ENCODE measurements around the gene HBA1.
"Not testable (repeated sequence)": the region's sequence is repeated elsewhere in the genome, so short reads cannot be mapped to it uniquely, and the experiment has no call there.

HBA1 gene

DNA sequence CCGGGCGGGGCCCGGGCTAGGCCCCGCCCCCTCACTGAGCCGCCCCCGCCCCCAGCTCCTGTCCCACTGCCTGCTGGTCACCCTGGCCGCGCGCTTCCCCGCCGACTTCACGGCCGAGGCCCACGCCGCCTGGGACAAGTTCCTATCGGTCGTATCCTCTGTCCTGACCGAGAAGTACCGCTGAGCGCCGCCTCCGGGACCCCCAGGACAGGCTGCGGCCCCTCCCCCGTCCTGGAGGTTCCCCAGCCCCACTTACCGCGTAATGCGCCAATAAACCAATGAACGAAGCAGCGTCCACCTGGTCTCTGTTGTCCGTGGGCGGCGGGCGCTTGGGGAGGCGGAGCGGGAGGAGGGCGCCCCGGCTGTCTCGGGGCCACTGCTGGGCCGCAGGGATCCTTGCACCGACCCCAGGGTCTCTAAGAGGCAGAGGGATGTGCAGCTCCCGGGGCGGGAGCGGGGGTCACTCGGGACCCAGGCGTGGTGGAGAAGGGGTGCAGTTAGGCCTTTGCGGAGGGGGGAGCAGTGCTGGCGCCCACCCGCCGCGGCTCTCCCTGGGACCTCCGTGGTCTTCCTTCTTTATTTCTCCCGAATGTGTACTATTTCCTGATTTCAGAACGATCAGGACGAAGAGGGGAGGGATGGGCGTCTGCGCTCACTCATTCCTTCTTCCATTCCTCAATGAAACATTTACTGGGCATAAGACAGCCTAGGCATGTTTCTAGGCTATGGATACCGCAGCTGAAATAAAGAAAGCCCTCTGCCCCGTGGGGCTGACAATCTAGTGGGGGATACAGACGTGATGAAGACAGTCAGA, 22.1 kb upstream of the HBA1 start:
- Histone ChIP-seq H3K4me3 (peak overlapping the region in 4 of 10 experiments; percentile 36 to 51 (median 42); a peak in 6 of 20 replicates), H3K9ac (peak overlapping the region in 1 of 11 experiments; percentile 19; a peak in 2 of 22 replicates), H3K36me3 (no peaks in the 10 kb centered on the region), H3K27ac (no peak overlapping the region), H4K20me1 (0 out of 22 replicates have a peak, but pooled peaks cover 0 to 2% (median 0%) of the 10 kb centered on the region in 11 experiments), H3K27me3 (peaks cover 22 to 54% (median 41%) of the 10 kb centered on the region in 11 experiments), H3K9me3 (replicated peaks in 1 of 11) (peaks cover 0 to 5% (median 0%) of the 10 kb centered on the region in 11 experiments; a peak in 1 of 22 replicates), H3K4me1 (peaks cover 6 to 15% (median 12%) of the 10 kb centered on the region in 10 experiments; a peak in 18 of 20 replicates), H3K4me2 (peak overlapping the region; percentile 41 to 74 (median 62))
- TF ChIP-seq Cebpa-rat (IDR thresholded peaks at IDR 0.05), result no peak

DNA sequence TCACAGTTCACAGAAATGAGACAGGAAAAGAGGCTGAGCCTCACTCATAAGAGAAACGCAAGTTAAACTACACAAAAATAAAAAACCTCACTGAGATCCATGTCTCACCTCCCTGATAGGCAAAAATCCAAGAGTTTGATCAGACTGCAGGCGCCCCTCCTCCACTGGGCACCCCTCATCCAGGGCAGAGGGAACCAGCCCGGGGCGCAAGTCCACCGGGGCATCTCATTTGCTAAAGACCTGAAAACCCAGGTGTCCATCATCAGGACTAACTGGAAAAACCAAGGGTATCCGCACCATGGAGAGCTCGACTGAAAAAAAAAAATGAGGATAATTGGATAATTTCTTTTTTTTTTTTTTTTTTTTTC, 21.5 kb upstream of the HBA1 start:
- Histone ChIP-seq H3K9ac (no peak overlapping the region; a peak in 1 of 22 replicates), H3K4me2 (peak overlapping the region in 10 of 11 experiments; percentile 41 to 74 (median 60); a peak in 12 of 22 replicates), H4K20me1 (0 out of 22 replicates have a peak, but pooled peaks cover 0 to 6% (median 0%) of the 10 kb centered on the region in 11 experiments), H3K9me3 (replicated peaks in 1 of 11) (peaks cover 0 to 5% (median 0%) of the 10 kb centered on the region in 11 experiments; a peak in 1 of 22 replicates), H3K4me1 (peaks cover 6 to 15% (median 12%) of the 10 kb centered on the region in 10 experiments; a peak in 18 of 20 replicates), H3K36me3 (no peaks in the 10 kb centered on the region), H3K4me3 (no peak overlapping the region), H3K27ac (no peak overlapping the region), H3K27me3 (peaks cover 22 to 59% (median 45%) of the 10 kb centered on the region in 11 experiments)
- no peak for TF ChIP-seq Cebpa-rat (IDR thresholded peaks at IDR 0.05)

DNA sequence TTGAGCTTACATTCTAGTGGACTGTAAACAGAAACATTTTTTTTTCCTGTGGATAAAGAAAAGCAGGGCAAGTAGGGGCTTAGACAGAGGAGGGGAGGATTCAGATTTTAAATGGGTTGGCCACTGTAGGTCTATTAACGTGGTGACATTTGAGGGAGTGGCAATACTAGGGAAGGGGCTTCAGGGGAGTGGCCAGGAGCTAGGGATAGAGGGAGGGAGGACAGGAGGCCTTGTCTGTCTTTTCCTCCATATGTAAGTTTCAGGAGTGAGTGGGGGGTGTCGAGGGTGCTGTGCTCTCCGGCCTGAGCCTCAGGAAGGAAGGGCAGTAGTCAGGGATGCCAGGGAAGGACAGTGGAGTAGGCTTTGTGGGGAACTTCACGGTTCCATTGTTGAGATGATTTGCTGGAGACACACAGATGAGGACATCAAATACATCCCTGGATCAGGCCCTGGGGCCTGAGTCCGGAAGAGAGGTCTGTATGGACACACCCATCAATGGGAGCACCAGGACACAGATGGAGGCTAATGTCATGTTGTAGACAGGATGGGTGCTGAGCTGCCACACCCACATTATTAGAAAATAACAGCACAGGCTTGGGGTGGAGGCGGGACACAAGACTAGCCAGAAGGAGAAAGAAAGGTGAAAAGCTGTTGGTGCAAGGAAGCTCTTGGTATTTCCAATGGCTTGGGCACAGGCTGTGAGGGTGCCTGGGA, 17.2 kb upstream of the HBA1 start:
- peaks cover 42 to 91% (median 76%) of the 10 kb centered on the region in 11 experiments for H3K27me3 ChIP-seq
- peaks cover 0 to 5% (median 0%) of the 10 kb centered on the region in 11 experiments; a peak in 1 of 22 replicates for H3K9me3 ChIP-seq (replicated peaks in 1 of 11)
- no peak overlapping the region for H3K4me3 ChIP-seq
- peaks cover 4 to 7% (median 5%) of the 10 kb centered on the region in 10 experiments; a peak in 14 of 20 replicates for H3K4me1 ChIP-seq
- no peak overlapping the region for H3K27ac ChIP-seq
- H3K9ac ChIP-seq, result no peak overlapping the region
- H4K20me1 ChIP-seq, result peaks cover 0 to 18% (median 0%) of the 10 kb centered on the region in 11 experiments; a peak in 3 of 22 replicates
- TF ChIP-seq Cebpa-rat (IDR thresholded peaks at IDR 0.05), result no peak
- H3K4me2 ChIP-seq, result no peak overlapping the region
- H3K36me3 ChIP-seq, result no peaks in the 10 kb centered on the region

DNA sequence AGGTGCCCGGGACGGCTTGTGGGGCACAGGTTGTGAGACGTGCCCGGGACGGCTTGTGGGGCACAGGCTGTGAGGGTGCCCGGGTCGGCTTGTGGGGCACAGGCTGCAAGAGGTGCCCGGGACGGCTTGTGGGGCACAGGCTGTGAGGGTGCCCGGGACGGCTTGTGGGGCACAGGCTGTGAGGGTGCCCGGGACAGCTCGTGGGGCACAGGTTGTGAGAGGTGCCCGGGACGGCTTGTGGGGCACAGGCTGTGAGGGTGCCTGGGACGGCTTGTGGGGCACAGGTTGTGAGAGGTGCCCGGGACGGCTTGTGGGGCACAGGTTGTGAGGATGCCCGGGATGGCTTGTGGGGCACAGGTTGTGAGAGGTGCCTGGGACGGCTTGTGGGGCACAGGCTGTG, 16.2 kb upstream of the HBA1 start:
- peaks cover 37 to 86% (median 70%) of the 10 kb centered on the region in 11 experiments for H3K27me3 ChIP-seq
- H3K4me2 ChIP-seq; H3K4me1 ChIP-seq; H3K9ac ChIP-seq; H3K27ac ChIP-seq; H3K9me3 ChIP-seq (replicated peaks in 1 of 11); H3K36me3 ChIP-seq; H3K4me3 ChIP-seq: not testable (repeated sequence)
- H4K20me1 ChIP-seq, result peaks cover 0 to 21% (median 2%) of the 10 kb centered on the region in 11 experiments; a peak in 9 of 22 replicates

DNA sequence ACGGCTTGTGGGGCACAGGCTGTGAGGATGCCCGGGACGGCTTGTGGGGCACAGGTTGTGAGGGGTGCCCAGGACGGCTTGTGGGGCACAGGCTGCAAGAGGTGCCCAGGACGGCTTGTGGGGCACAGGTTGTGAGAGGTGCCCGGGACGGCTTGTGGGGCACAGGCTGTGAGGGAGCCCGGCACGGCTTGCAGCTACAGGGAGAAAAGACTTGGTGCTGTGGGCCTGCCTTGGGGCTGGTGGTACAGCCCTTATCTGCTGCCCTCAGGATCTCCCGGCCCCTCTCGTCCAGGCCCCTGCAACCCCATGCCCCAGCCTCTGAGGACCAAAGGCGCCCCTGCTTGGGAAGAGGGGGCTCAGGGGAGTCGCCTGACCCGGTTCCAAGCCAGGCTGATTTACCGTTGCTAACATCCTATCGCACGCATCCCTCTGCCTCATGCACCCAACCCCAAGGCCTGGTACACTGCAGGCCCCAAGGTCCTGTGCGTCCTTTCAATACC, 15.7 kb upstream of the HBA1 start:
- no peak overlapping the region for H3K4me3 ChIP-seq
- no peak for TF ChIP-seq Cebpa-rat (IDR thresholded peaks at IDR 0.05)
- H3K27ac ChIP-seq, result no peak overlapping the region
- H3K9me3 ChIP-seq (replicated peaks in 1 of 11), result no peaks in the 10 kb centered on the region
- H3K4me2 ChIP-seq, result no peak overlapping the region
- H4K20me1 ChIP-seq, result peaks cover 0 to 26% (median 7%) of the 10 kb centered on the region in 11 experiments; a peak in 13 of 22 replicates
- H3K4me1 ChIP-seq, result peaks cover 7 to 8% (median 8%) of the 10 kb centered on the region in 10 experiments; a peak in 18 of 20 replicates
- H3K27me3 ChIP-seq, result peaks cover 37 to 86% (median 70%) of the 10 kb centered on the region in 11 experiments
- H3K36me3 ChIP-seq, result no peaks in the 10 kb centered on the region
- H3K9ac ChIP-seq, result no peak overlapping the region

DNA sequence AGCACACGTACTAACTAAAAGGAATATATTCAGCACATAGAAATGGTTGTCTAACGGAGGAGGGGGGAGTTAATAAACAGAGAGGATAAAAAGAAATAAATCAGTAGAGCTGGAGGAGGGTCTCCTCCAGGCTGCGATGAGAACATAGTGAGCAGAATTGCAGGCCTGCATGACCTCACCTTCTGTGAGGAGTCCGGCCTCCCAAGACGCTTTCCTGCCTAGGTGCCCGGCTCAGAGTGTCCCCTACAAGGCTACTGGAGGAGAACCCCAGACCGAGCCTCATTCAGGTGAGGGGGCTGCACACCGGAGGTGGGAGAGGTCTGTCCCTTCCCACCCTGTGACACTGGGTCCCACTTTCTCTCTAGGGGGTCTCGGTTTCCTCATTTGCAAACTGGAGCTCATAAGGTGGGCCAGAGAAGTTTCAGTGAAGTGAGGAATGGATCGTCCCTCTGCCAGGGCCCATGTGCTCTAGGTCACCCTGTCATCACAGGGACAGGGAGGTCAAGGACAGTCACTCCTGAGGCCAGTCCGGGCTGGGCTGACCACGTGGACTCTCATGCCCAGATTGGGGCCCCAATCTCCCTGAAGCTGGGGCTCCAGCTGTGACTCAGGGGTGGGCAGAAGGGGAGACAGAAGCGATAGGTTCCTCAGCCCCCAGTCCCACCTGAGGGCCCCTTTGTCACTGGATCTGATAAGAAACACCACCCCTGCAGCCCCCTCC, 14.0 kb upstream of the HBA1 start:
- no peaks in the 10 kb centered on the region for H3K36me3 ChIP-seq
- no peak for TF ChIP-seq Cebpa-rat (IDR thresholded peaks at IDR 0.05)

DNA sequence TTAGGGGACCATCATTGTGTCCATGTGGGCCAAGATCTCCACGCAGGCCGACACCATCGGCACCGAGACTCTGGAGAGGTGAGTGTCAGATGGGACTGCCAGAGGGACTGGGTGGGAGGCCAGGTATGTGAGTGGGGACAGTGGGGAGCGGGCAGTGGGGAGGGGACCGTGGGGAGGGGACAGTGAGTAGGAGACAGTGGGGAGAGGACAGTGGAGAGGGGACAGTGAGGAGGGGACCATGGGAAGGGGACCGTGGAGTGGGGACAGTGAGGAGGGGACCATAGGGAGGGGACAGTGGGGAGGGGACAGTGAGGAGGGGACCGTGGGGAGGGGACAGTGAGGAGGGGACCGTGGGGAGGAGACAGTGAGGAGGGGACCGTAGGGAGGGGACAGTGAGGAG, 13.3 kb upstream of the HBA1 start:
- Histone ChIP-seq H3K4me1 (peaks cover 9 to 18% (median 11%) of the 10 kb centered on the region in 10 experiments; a peak in 18 of 20 replicates), H4K20me1 (peaks cover 0 to 49% (median 21%) of the 10 kb centered on the region in 11 experiments; a peak in 13 of 22 replicates), H3K27me3 (peaks cover 56 to 87% (median 77%) of the 10 kb centered on the region in 11 experiments)
- H3K9ac ChIP-seq; H3K27ac ChIP-seq; H3K9me3 ChIP-seq (replicated peaks in 1 of 11); H3K36me3 ChIP-seq; H3K4me2 ChIP-seq; H3K4me3 ChIP-seq: not testable (repeated sequence)

More for the DNA sequence above, 14.0 kb upstream of the HBA1 start:
- Histone ChIP-seq H3K27ac (no peak overlapping the region), H3K9me3 (replicated peaks in 1 of 11) (no peaks in the 10 kb centered on the region), H3K4me2 (no peak overlapping the region), H4K20me1 (peaks cover 0 to 42% (median 21%) of the 10 kb centered on the region in 11 experiments; a peak in 13 of 22 replicates), H3K4me3 (no peak overlapping the region), H3K4me1 (peaks cover 9 to 18% (median 11%) of the 10 kb centered on the region in 10 experiments; a peak in 18 of 20 replicates), H3K9ac (no peak overlapping the region), H3K27me3 (peaks cover 48 to 86% (median 73%) of the 10 kb centered on the region in 11 experiments)

DNA sequence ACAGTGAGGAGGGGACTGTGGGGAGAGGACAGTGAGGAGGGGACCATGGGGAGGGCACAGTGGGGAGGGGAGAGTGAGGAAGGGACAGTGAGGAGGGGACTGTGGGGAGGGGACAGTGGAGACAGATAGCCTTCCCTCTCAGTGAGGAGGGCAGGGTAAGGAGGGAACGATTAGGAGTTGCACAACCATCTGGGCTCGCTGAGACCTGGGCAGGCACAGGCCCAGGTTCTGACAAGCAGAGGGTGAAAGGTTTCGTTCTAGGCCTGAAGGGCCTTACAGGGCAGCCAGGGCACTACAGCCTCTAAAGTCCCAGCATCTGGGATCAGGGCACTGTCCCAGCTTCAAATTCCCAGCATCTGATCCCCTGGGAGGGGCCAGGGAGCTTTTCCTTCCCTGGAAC, 12.8 kb upstream of the HBA1 start:
- not testable (repeated sequence) for H3K27ac ChIP-seq; H3K9me3 ChIP-seq (replicated peaks in 1 of 11); H3K4me3 ChIP-seq; H3K4me2 ChIP-seq; H3K36me3 ChIP-seq; H3K9ac ChIP-seq
- peaks cover 9 to 18% (median 11%) of the 10 kb centered on the region in 10 experiments; a peak in 18 of 20 replicates for H3K4me1 ChIP-seq
- peaks cover 61 to 88% (median 78%) of the 10 kb centered on the region in 11 experiments for H3K27me3 ChIP-seq
- peaks cover 0 to 55% (median 25%) of the 10 kb centered on the region in 11 experiments; a peak in 13 of 22 replicates for H4K20me1 ChIP-seq

DNA sequence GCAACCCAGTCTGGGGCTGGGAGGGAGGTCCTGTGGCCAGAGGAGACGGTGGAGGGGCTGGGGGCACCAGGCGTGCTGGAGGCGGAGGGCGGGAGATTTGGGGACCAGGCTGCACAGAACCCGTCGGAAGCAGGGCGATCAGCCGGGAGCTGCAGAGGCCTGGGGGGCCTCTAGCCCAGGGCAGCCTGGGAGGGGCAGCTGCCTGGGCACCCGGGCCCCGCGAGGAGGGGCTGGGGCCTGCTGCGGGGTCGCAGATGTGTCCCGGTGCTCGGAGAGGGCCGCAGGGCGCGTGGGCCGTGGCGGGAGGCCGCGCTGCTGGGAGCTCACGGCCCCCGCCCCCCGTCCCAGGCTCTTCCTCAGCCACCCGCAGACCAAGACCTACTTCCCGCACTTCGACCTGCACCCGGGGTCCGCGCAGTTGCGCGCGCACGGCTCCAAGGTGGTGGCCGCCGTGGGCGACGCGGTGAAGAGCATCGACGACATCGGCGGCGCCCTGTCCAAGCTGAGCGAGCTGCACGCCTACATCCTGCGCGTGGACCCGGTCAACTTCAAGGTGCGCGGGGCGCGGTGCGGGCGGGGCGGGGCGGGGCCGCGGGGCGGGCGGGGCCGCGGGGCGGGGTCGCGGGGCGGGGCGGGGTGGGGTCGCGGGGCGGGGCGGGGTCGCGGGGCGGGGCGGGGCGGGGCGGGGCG, 12.2 kb upstream of the HBA1 start:
- not testable (repeated sequence) for H3K27ac ChIP-seq; H3K4me2 ChIP-seq; H3K9me3 ChIP-seq (replicated peaks in 1 of 11); H3K36me3 ChIP-seq; H3K9ac ChIP-seq; H3K4me3 ChIP-seq
- Histone ChIP-seq H3K27me3 (peaks cover 67 to 90% (median 80%) of the 10 kb centered on the region in 11 experiments), H4K20me1 (peaks cover 0 to 56% (median 29%) of the 10 kb centered on the region in 11 experiments; a peak in 13 of 22 replicates), H3K4me1 (peaks cover 9 to 18% (median 11%) of the 10 kb centered on the region in 10 experiments; a peak in 18 of 20 replicates)
